Small intestine (tissue), 7 donors: ENCODE results near the gene SIX2. TPM values are rescaled to one million over a fixed set of nuclear protein-coding genes. Genes with fewer than 3 reads are reported as not detected.

Source experiments
- DNase-seq, 2 donors: peaks; one replicate each; pipeline versions ENCODE4 v3.0.0 to v3.0.0-alpha.2; 2013
- FAIRE-seq: peaks from 2 replicates; lab custom pipeline; 2012; peaks lifted over from hg19 to GRCh38; lab: Jason Lieb, UNC
- H3K27ac ChIP-seq, 3 donors: one replicate each; pipeline ENCODE4 v1.5.1; 2013; ENCODE audit warnings: low read length in 2 of 3, mild to moderate bottlenecking in 2 of 3, control low read depth in 1 of 3, inconsistent platforms in 1 of 3, low read depth in 1 of 3, moderate library complexity in 1 of 3
- H3K27me3 ChIP-seq, 3 donors: one replicate each; pipeline ENCODE4 v1.6.1; 2013; ENCODE audit warnings: low read length in 3 of 3, inconsistent platforms in 1 of 3; ENCODE audit not compliant: control insufficient read depth in 3 of 3, insufficient read depth in 3 of 3
- H3K36me3 ChIP-seq, 3 donors: one replicate each; pipeline ENCODE4 v1.6.1; 2013; ENCODE audit warnings: low read length in 3 of 3, inconsistent platforms in 1 of 3, low read depth in 1 of 3, mild to moderate bottlenecking in 1 of 3, moderate library complexity in 1 of 3; ENCODE audit not compliant: control insufficient read depth in 3 of 3, insufficient read depth in 2 of 3
- H3K4me1 ChIP-seq, 3 donors: one replicate each; pipeline ENCODE4 v1.6.1; 2013; ENCODE audit warnings: low read length in 2 of 3, inconsistent platforms in 1 of 3, low read depth in 1 of 3, mild to moderate bottlenecking in 1 of 3, moderate library complexity in 1 of 3; ENCODE audit not compliant: control insufficient read depth in 3 of 3, insufficient read depth in 2 of 3
- H3K4me3 ChIP-seq, 3 donors: one replicate each; pipeline ENCODE4 v1.5.1; 2013; ENCODE audit warnings: low read length in 3 of 3, control low read depth in 1 of 3, inconsistent platforms in 1 of 3, low read depth in 1 of 3, mild to moderate bottlenecking in 1 of 3, moderate library complexity in 1 of 3
- H3K9me3 ChIP-seq, 2 donors: one replicate each; pipeline ENCODE4 v1.6.1; 2013; ENCODE audit warnings: low read depth in 1 of 2, low read length in 1 of 2; ENCODE audit not compliant: control insufficient read depth in 2 of 2, insufficient read depth in 1 of 2
- WGBS, 3 donors: extraction: QIAGEN DNeasy Blood & Tissue Kit; methylation state at CpG; one replicate each; pipeline ENCODE4 v1.1.7; 2013; 5-methylcytosine and 5-hydroxymethylcytosine counted together
- polyA plus RNA-seq, 4 donors: library from polyadenylated mRNA; stranded (reverse) in 3 of 4; unstranded in 1 of 4; fragments of 200-250 nt in 3 of 4; fragments of 120-200 nt in 1 of 4; gene quantifications; one replicate each; pipeline versions ENCODE4 v1.2.1 to v1.2.3, GENCODE V29; 2013
- donor health status: healthy with polysubstance abuse.
- donor health status: control.
- donor health status: control.
- donor health status: Bipolar disorder and iron deficiency.
- donor health status: healthy.

Gene SIX2
- polyA plus RNA-seq, 4 donors: 0.06 to 0.12 TPM; not detected in 2

- Histone ChIP-seq H3K27me3 (peaks cover 0 to 37% (median 3%) of the 10 kb centered on the region in 3 donors), H3K27ac (no peak overlapping the region), H3K9me3 (no peaks in the 10 kb centered on the region), H3K4me3 (no peak overlapping the region), H3K4me1 (no peaks in the 10 kb centered on the region), H3K36me3 (no peaks in the 10 kb centered on the region)
- 25 to 28% (median 27%) methylated on average over 11 of the region's 11 CpGs for WGBS, 3 donors
- no peak for DNase-seq
- no peak for FAIRE-seq
These were observed 36.3 kb downstream of the SIX2 start for GRCh38 chr2:44972771-44973535.

GRCh38 chr2:44970846-44971450 lies 38.3 kb downstream of the SIX2 start:
- DNase-seq (no peak), FAIRE-seq (no peak)
- Histone ChIP-seq H3K27me3 (peaks cover 0 to 48% (median 3%) of the 10 kb centered on the region in 3 donors), H3K9me3 (no peaks in the 10 kb centered on the region), H3K27ac (no peak overlapping the region), H3K4me3 (no peak overlapping the region), H3K4me1 (no peaks in the 10 kb centered on the region), H3K36me3 (no peaks in the 10 kb centered on the region)
- 76 to 85% (median 84%) methylated on average over 15 of the region's 15 CpGs for WGBS, 3 donors

GRCh38 chr2:44969936-44970335 lies 39.3 kb downstream of the SIX2 start:
- H3K27me3 ChIP-seq: peaks cover 0 to 46% (median 9%) of the 10 kb centered on the region in 3 donors

GRCh38 chr2:44967727-44968432 lies 41.4 kb downstream of the SIX2 start:
- Histone ChIP-seq H3K27ac (no peak overlapping the region), H3K4me1 (no peaks in the 10 kb centered on the region), H3K27me3 (peaks cover 0 to 43% (median 11%) of the 10 kb centered on the region in 3 donors), H3K4me3 (no peak overlapping the region), H3K9me3 (no peaks in the 10 kb centered on the region), H3K36me3 (no peaks in the 10 kb centered on the region)
- no peak for FAIRE-seq
- DNase-seq: no peak
- 79 to 88% (median 87%) methylated on average over 5 of the region's 5 CpGs for WGBS, 3 donors

More at GRCh38 chr2:44969936-44970335, 39.3 kb downstream of the SIX2 start:
- Histone ChIP-seq H3K4me3 (no peak overlapping the region), H3K4me1 (no peaks in the 10 kb centered on the region), H3K27ac (no peak overlapping the region), H3K9me3 (no peaks in the 10 kb centered on the region), H3K36me3 (no peaks in the 10 kb centered on the region)
- 79 to 85% (median 85%) methylated on average over 4 of the region's 4 CpGs for WGBS, 3 donors
- DNase-seq: no peak
- FAIRE-seq: no peak

- DNase-seq (no peak), FAIRE-seq (no peak)
- WGBS, 3 donors: 68 to 77% (median 77%) methylated on average over 6 of the region's 6 CpGs
- Histone ChIP-seq H3K27me3 (peaks cover 0 to 47% (median 8%) of the 10 kb centered on the region in 3 donors), H3K9me3 (no peaks in the 10 kb centered on the region), H3K27ac (no peak overlapping the region), H3K36me3 (no peaks in the 10 kb centered on the region), H3K4me1 (no peaks in the 10 kb centered on the region), H3K4me3 (no peak overlapping the region)
These were observed 42.2 kb downstream of the SIX2 start for GRCh38 chr2:44967056-44967455.

GRCh38 chr2:44965684-44966083 lies 43.6 kb downstream of the SIX2 start:
- no peaks in the 10 kb centered on the region for H3K4me1 ChIP-seq
- DNase-seq (no peak), FAIRE-seq (no peak)
- H3K36me3 ChIP-seq: no peaks in the 10 kb centered on the region
- H3K9me3 ChIP-seq: no peaks in the 10 kb centered on the region
- H3K27me3 ChIP-seq: peaks cover 0 to 50% (median 8%) of the 10 kb centered on the region in 3 donors
- no peak overlapping the region for H3K27ac ChIP-seq
- H3K4me3 ChIP-seq: no peak overlapping the region
- WGBS, 3 donors: 85 to 92% (median 92%) methylated on average over 2 of the region's 2 CpGs

- no peaks in the 10 kb centered on the region for H3K36me3 ChIP-seq
- no peak for FAIRE-seq
- H3K27ac ChIP-seq: no peak overlapping the region
- H3K4me1 ChIP-seq: no peaks in the 10 kb centered on the region
- H3K27me3 ChIP-seq: peaks cover 0 to 54% (median 8%) of the 10 kb centered on the region in 3 donors
- 13 to 23% (median 21%) methylated on average over 15 to 16 of the region's 16 CpGs for WGBS, 3 donors
- no peak for DNase-seq
- H3K4me3 ChIP-seq: no peak overlapping the region
- H3K9me3 ChIP-seq: no peaks in the 10 kb centered on the region
These were observed 44.5 kb downstream of the SIX2 start for GRCh38 chr2:44964752-44965236.

GRCh38 chr2:44962176-44962695 lies 47.0 kb downstream of the SIX2 start:
- no peak overlapping the region for H3K4me3 ChIP-seq
- WGBS, 3 donors: 74 to 88% (median 80%) methylated on average over 5 of the region's 5 CpGs
- no peak for FAIRE-seq
- H3K4me1 ChIP-seq: no peaks in the 10 kb centered on the region
- H3K27me3 ChIP-seq: peaks cover 0 to 62% (median 8%) of the 10 kb centered on the region in 3 donors
- DNase-seq: no peak
- H3K9me3 ChIP-seq: no peaks in the 10 kb centered on the region
- H3K27ac ChIP-seq: no peak overlapping the region
- H3K36me3 ChIP-seq: no peaks in the 10 kb centered on the region
